SK-N-SH treated with all-trans-retinoic acid at 6 μM for 48 hours (cell line): ENCODE results near the gene KCNIP2.

Experiments
- OSR1 ChIP-seq: fragments of 250-450 bp; sonication (Bioruptor Pico); IDR thresholded peaks from 2 replicates; pipeline ENCODE4 v1.8.0; 2022; ENCODE audit warnings: moderate library complexity, mild to moderate bottlenecking, inconsistent platforms
- SNAI2 ChIP-seq: fragments of 250-450 bp; sonication (Bioruptor Pico); IDR thresholded peaks from 2 replicates; pipeline ENCODE4 v1.5.0; 2020; ENCODE audit warnings: mild to moderate bottlenecking, moderate library complexity
- TCF4 ChIP-seq: fragments of 250-450 bp; sonication (Bioruptor Pico); IDR thresholded peaks from 2 replicates; pipeline ENCODE4 v1.8.0; 2021; ENCODE audit warnings: mild to moderate bottlenecking, moderate library complexity, borderline replicate concordance
- TOX ChIP-seq: fragments of 250-450 bp; sonication (Bioruptor Pico); IDR thresholded peaks from 2 replicates; pipeline ENCODE4 v1.8.0; 2021; ENCODE audit warnings: mild to moderate bottlenecking, moderate library complexity, borderline replicate concordance
- TF ChIP-seq, protein P1 (sequence below): fragments of 250-450 bp; sonication (Bioruptor Pico); IDR thresholded peaks from 2 replicates; pipeline ENCODE4 v1.5.0; 2020; ENCODE audit warnings: mild to moderate bottlenecking, moderate library complexity
- TF ChIP-seq, protein P2 (sequence below): fragments of 250-450 bp; sonication (Bioruptor Pico); IDR thresholded peaks from 2 replicates; pipeline ENCODE4 v1.8.0; 2020; ENCODE audit warnings: mild to moderate bottlenecking, moderate library complexity, borderline replicate concordance

DNA sequence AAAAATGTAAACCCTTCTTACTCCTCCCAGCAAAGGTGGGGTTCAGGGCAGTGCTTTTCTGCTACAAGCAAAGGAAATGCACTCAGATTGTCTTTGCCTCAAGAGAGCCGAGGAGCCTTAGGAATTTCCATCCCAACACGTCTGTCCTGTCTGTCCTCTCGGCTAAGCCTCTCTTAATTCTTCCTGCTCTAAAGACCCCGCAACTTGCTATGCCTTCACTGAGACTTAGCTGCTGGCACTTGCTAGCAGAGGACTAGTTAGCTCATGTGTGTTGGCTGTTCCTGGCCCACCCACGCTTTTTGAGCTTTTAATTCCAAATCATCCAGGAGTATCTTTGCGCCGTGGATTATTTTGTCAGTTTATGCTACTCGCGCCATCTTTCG is 59.9 kb downstream of the KCNIP2 start:
- TF ChIP-seq SNAI2 (no peak), TOX (CRISPR knock-in tag) (no peak), TCF4 (CRISPR knock-in tag) (no peak), OSR1 (no peak)
- TF ChIP-seq, protein P1, sequence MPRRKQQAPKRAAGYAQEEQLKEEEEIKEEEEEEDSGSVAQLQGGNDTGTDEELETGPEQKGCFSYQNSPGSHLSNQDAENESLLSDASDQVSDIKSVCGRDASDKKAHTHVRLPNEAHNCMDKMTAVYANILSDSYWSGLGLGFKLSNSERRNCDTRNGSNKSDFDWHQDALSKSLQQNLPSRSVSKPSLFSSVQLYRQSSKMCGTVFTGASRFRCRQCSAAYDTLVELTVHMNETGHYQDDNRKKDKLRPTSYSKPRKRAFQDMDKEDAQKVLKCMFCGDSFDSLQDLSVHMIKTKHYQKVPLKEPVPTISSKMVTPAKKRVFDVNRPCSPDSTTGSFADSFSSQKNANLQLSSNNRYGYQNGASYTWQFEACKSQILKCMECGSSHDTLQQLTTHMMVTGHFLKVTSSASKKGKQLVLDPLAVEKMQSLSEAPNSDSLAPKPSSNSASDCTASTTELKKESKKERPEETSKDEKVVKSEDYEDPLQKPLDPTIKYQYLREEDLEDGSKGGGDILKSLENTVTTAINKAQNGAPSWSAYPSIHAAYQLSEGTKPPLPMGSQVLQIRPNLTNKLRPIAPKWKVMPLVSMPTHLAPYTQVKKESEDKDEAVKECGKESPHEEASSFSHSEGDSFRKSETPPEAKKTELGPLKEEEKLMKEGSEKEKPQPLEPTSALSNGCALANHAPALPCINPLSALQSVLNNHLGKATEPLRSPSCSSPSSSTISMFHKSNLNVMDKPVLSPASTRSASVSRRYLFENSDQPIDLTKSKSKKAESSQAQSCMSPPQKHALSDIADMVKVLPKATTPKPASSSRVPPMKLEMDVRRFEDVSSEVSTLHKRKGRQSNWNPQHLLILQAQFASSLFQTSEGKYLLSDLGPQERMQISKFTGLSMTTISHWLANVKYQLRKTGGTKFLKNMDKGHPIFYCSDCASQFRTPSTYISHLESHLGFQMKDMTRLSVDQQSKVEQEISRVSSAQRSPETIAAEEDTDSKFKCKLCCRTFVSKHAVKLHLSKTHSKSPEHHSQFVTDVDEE (CRISPR knock-in tag): no peak
- TF ChIP-seq, protein P2, sequence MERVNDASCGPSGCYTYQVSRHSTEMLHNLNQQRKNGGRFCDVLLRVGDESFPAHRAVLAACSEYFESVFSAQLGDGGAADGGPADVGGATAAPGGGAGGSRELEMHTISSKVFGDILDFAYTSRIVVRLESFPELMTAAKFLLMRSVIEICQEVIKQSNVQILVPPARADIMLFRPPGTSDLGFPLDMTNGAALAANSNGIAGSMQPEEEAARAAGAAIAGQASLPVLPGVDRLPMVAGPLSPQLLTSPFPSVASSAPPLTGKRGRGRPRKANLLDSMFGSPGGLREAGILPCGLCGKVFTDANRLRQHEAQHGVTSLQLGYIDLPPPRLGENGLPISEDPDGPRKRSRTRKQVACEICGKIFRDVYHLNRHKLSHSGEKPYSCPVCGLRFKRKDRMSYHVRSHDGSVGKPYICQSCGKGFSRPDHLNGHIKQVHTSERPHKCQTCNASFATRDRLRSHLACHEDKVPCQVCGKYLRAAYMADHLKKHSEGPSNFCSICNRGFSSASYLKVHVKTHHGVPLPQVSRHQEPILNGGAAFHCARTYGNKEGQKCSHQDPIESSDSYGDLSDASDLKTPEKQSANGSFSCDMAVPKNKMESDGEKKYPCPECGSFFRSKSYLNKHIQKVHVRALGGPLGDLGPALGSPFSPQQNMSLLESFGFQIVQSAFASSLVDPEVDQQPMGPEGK: no peak
